ENCODE results near the gene TMEM175.

The TMEM175 gene

GRCh38 chr4:898123-898522 is 34.1 kb upstream of the TMEM175 start:
- in situ Hi-C loops (cut with HindIII; ENCODE audit: low pct_ligation_motif_present, low pct_unique_long_range_greater_than_20kb, low sequenced_read_pairs) = no loop called here
- DNase-seq = no peak

DNA sequence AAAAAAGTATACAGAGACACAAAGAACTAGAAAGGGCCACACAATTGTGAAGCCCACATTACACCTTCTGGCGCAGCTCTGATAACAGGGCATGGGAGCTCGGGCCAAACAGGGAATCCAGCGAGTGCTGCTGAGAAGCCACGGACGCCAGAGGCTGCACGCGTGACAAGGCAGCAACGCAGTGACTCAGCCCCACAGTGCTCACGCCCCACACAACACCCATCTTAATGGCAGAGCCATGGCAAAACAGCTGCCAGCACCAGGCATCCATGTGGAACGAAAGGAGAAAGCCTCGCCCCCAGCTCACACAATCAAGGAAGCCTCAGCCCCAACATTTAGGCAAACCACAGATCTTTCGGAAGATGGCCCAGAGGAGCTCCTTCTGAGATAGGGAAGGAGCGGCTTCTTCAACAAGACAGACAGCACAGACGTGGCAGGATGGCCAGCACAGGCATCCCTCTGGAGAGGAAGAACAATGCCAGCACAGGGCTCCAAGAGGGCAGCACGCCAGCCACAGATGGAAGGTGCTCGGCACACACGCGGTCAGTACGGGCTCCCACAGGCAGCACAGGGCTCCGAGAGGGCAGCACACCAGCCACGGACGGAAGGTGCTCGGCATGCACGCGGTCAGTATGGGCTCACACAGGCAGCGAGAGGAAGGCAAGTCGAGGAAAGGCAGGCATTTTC is 33.2 kb upstream of the TMEM175 start:
- peak; percentile 6 for DNase-seq
- in situ Hi-C loops (cut with HindIII; ENCODE audit: low pct_ligation_motif_present, low pct_unique_long_range_greater_than_20kb, low sequenced_read_pairs) = no loop called here

DNA sequence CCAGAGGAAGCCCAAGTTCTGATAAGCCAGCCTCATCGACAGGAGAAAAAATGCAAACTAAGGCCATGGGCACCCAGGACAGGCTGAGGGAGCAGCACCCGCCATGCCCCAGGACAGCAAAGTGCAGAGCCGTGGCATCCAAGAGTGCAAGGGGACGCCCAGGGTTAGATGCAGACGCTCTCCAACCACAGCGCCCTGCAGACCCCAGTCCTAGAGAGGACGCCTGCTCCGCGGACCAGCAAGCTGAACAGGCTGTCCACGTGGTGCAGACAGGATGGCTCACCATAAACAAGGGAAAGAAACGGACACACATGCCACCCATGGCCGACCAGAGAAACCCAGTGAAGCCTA is 32.7 kb upstream of the TMEM175 start:
- DNase-seq = no peak
- in situ Hi-C loops (cut with HindIII; ENCODE audit: low pct_ligation_motif_present, low pct_unique_long_range_greater_than_20kb, low sequenced_read_pairs) = no loop called here

DNA sequence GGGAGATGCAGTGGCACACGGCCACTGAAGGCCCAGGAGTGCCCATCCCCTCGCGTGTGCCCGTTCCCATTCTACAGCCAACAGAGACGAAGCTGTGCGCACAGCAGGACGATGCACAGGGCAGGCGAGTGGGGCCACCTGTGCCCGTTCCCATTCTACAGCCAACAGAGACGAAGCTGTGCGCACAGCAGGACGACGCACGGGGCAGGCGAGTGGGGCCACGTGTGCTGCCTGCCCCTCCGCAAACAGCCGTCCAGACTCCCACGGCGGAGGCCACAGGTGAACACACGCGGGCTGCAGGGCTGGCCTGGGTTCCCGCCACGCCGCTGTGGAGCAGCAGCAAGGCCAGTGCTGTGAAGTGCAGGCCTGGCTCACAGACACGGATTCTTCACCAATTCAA is 32.2 kb upstream of the TMEM175 start:
- in situ Hi-C loops (cut with HindIII; ENCODE audit: low pct_ligation_motif_present, low pct_unique_long_range_greater_than_20kb, low sequenced_read_pairs) = no loop called here
- no peak for DNase-seq

- in situ Hi-C loops (cut with HindIII; ENCODE audit: low pct_ligation_motif_present, low pct_unique_long_range_greater_than_20kb, low sequenced_read_pairs) = no loop called here
- no peak for DNase-seq
Observed at GRCh38 chr4:900721-901120, 31.5 kb upstream of the TMEM175 start.

- no peak for DNase-seq
- in situ Hi-C loops (cut with HindIII; ENCODE audit: low pct_ligation_motif_present, low pct_unique_long_range_greater_than_20kb, low sequenced_read_pairs) = no loop called here
Observed at GRCh38 chr4:901192-901910, 30.9 kb upstream of the TMEM175 start.

- in situ Hi-C loops (cut with HindIII; ENCODE audit: low pct_ligation_motif_present, low pct_unique_long_range_greater_than_20kb, low sequenced_read_pairs) = no loop called here
- DNase-seq = no peak
Observed at GRCh38 chr4:903066-904046, 28.9 kb upstream of the TMEM175 start.

GRCh38 chr4:905485-906338 is 26.5 kb upstream of the TMEM175 start:
- no peak for DNase-seq
- in situ Hi-C loops (cut with HindIII; ENCODE audit: low pct_ligation_motif_present, low pct_unique_long_range_greater_than_20kb, low sequenced_read_pairs) = no loop called here

DNA sequence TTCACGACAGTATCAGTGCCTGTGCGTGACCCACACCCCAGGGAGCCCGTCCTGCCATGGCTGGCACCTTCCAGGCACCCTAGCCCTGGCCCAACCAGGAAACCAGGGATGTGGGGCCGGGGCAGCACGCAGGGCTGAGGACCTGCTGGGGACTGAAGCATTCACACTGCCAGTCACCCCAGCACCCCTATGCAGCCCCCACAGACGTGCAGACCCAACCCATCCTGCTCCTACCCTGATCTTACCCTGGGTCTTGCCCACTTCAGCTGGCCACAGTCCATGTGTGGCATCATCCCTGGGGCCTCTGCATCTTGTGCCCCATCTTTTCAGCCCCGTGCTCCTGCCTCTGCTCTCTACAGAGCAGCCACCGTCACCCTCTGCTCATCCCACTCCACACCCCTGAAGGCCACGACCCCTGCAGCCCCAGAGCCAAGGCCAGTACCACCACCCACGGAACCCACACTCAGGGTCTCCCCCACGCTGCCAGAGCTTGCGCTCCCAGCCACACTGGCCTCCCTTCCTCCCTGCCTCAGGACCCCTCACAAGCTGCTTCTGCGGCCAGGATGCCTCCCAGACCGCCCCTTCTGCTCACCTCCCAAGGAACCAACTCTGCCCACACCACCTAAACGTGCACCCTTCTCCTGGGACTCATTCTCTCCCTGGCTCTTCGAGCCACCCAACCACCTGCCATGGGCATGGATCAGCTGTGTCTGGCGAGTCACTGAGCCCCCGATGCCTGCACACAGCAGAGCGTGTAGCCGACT is 25.7 kb upstream of the TMEM175 start:
- no peak for DNase-seq
- in situ Hi-C loops (cut with HindIII; ENCODE audit: low pct_ligation_motif_present, low pct_unique_long_range_greater_than_20kb, low sequenced_read_pairs) = no loop called here

- in situ Hi-C loops (cut with HindIII; ENCODE audit: low pct_ligation_motif_present, low pct_unique_long_range_greater_than_20kb, low sequenced_read_pairs) = no loop called here
- DNase-seq = no peak
Observed at GRCh38 chr4:907103-907400, 25.2 kb upstream of the TMEM175 start.

DNA sequence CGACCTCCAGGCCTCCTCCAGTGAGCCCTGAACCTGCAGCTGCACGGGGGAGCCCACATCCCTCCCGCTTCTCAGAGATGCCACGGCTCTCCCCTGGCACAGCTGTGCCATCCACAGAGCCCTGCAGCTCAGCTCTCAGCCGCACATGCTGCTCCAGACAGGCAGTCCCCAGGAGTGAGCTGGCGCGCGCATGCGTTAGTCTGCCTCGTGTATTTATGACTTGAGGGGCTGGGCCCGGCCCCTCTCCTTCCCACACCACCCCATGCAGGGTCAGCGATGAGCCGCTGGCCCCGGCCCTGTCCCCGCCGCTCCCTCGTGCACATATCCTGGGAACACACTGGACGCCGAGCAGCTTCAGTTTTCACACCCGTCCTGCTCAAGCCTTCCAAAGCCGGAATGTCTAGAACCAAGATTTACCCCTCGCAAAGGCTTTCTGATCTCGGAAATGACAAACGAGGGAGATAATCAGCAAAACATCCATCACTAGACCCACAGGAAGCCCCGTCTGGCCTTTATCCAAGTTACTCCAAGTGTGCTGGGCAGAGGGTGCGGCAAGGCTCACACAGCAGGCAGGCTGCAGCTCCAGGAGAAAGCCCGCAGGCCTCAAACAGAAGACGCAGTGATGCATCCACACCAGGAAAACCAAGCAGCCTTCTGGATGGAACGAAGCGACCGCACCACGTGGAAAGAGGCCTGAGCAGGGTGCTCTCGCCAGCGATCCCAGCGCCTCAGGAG is 24.4 kb upstream of the TMEM175 start:
- no peak for DNase-seq
- in situ Hi-C loops (cut with HindIII; ENCODE audit: low pct_ligation_motif_present, low pct_unique_long_range_greater_than_20kb, low sequenced_read_pairs) = no loop called here

- DNase-seq = no peak
- in situ Hi-C loops (cut with HindIII; ENCODE audit: low pct_ligation_motif_present, low pct_unique_long_range_greater_than_20kb, low sequenced_read_pairs) = no loop called here
Observed at GRCh38 chr4:909131-909571, 23.1 kb upstream of the TMEM175 start.

DNA sequence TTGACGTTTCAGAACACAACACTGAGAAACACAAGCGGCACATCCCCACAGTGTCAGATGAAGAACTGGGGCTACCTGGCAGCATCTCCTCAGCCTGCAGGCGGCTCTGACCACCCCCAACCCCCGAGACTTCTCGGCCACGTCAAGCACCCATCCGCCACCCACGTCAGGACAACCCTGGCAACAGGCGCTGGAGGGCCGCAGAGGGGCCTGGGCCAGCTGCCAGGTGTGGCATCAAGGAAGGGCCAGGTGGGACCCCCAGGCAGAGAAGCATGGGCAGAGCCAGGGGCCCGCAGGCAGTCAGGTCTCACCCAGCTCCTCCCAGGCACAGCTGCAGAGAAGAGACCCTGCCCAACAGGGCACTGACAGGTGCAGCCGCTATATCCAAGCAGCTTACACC is 22.4 kb upstream of the TMEM175 start:
- DNase-seq = no peak
- in situ Hi-C loops (cut with HindIII; ENCODE audit: low pct_ligation_motif_present, low pct_unique_long_range_greater_than_20kb, low sequenced_read_pairs) = no loop called here

- DNase-seq = no peak
- in situ Hi-C loops (cut with HindIII; ENCODE audit: low pct_ligation_motif_present, low pct_unique_long_range_greater_than_20kb, low sequenced_read_pairs) = no loop called here
Observed at GRCh38 chr4:910366-911091, 21.7 kb upstream of the TMEM175 start.

GRCh38 chr4:911221-911751 is 21.0 kb upstream of the TMEM175 start:
- in situ Hi-C loops (cut with HindIII; ENCODE audit: low pct_ligation_motif_present, low pct_unique_long_range_greater_than_20kb, low sequenced_read_pairs) = no loop called here
- no peak for DNase-seq

DNA sequence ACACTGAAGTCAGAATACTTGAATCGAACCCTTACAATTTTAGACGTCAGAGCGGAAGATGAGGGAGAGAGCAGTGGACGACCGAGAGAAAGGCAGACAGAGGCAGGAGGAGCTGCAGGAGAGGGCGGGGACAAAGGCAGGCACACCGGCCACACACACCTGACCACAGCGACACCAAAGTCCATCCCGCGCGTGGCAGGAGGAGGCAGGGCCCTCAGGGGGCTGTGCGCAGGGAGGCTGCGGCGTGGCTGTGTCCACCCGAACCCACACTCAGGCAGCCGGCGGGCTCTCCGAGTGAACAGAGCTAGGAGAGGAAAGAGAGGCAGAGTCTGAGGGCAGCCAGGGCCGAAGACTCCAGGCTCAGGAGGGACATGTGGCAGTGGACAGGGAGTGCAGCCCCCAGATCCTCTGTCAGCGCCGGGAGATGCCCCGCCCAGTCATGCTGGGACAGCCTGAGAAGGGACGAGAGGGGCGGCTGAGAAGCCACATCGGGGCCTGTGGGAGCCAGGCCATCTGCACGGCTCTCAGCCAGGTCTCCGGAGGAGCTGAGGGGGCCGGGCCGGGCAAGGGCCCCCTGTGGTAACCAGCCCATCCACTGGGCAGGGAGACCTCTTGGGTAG is 20.3 kb upstream of the TMEM175 start:
- in situ Hi-C loops (cut with HindIII; ENCODE audit: low pct_ligation_motif_present, low pct_unique_long_range_greater_than_20kb, low sequenced_read_pairs) = no loop called here
- no peak for DNase-seq

All from ACHN (cell line).